ENCODE data around the gene PRPS1.
"Not testable (repeated sequence)": the region's sequence is repeated elsewhere in the genome, so short reads cannot be mapped to it uniquely, and the experiment has no call there.

The PRPS1 gene

DNA sequence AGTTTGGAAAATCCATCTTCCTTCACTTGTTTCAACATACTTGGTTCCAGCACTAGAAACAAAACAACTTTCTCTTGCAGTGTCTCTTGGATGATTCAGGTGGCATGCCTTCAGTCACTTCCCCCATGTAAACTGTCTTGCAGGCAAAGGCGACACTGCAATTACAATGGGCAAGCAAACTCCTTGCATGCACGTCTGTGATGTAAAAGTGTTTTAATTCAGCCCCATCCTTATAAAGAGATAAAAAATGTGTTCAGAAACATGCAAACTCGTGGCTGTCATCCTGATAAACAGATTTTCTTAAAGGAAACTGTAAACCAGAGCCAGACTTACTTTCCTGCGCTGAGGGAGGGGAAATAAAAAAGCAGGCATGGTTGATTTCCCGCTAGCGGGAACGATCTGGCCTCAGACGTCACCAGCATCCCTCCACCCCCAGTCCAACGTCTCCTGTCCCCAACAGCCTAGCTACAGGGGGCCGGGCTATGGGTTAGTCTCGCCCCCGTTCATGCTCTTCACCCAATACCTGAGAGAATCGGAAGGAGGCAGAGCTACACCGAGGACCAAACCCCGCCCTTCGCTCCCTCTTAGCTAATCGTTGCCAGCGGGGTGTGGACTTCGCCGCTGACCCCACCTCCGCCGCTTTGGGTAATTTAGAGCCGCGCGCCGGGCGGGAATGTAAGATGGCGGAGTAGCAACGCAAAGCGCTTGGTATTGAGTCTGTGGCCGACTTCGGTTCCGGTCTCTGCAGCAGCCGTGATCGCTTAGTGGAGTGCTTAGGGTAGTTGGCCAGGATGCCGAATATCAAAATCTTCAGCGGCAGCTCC is at the start of gene PRPS1:
PRPS1 (plus strand) TSS at position 673 of the 824 bp plus-strand sequence; CDS start at position 792, 119 bp downstream.
- DNase-seq, result peak; percentile 75

DNA sequence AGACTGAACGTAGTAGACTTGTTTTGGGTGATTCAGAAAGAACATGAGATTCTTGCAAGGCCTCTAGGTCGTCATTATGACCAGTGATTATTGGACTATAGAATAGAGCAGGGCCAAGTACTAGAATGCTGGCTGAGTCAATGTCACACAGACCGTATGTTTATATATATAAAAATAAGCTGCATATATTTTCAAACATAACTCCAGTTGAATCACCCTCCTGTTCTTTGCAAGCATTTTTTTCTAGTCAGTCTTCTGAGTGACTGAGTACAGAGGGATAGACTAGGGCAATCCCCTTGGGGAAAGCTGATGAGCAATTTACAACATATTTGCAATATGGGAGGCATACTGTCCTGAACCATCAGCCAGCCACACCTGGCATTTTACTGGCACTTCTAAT is 48.4 kb upstream of the PRPS1 start:
- no peak for DNase-seq

DNA sequence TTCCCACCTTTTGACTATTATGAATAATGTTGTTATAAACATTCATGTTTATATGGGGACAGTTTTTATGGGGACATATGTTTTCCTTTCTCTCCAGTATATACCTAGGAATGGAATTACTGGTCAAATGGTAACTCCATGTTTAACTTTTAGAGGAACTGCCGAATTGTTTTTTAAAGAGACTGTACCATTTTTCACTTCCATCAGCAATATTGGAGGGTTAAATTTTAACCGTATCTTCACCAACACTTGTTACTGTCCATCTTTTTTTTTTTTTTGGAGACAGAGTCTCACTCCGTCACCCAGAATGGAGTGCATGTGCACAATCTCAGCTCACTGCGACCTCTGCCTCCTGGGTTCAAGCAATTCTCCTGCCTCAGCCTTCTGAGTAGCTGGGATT is 46.4 kb upstream of the PRPS1 start:
- no peak for DNase-seq

DNA sequence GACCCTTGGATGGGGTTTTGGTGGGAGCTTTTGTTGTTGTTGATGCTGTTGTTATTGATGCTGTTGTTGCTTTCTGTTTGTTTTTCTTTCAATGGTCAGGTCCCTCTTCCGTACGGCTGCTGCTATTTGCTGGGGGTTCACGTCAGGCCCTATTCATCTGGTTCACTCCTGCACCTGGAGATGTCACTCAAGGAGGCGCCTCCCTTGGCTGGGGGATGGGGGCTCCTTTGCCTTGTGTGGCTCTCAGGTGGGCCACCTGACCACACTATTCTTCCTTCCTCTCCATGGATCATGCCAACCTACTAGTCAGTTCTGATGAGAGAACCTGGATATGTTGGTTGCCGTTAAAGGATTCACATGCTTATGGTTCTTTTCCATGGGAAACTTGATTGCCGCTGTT is 39.1 kb upstream of the PRPS1 start:
- no peak for DNase-seq

DNA sequence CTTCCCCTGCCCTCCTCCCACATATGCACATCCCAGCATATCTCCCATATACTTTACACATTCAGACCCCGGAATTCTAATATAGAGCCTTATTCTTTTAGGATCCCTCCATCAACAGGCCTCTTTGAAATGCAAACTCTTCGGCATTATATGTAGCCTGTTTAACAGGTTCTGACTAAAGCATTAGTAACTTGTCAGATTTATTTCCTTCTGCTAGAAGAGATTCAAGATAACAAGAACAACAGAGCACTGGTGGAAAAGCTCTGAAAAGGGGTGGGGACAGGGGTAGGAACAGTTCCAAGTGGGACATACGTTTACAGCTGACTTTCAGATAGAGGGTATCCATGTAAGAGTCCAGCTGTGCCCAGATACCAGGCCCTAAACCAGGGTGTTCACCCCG is 31.7 kb upstream of the PRPS1 start:
- no peak for DNase-seq

DNA sequence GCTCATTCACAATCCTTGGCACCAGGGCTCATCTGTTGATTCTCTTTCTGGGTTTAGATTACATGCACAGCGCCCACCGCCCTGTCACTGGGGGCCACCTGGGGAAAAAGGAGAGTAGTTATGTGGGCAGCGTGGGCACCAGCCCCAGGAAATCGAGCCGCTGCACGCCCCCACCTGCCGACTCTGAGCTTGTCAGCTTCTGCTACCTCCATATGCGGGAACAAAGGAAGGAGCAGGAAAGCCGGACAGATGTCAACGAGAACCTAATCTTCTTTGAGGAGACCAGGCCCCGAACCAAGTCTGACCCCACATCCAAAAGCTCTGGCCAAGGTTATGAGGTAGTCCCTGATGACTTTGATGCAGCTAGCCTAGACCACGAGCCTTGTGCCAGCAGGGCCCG is 31.0 kb upstream of the PRPS1 start:
- DNase-seq, result no peak

DNA sequence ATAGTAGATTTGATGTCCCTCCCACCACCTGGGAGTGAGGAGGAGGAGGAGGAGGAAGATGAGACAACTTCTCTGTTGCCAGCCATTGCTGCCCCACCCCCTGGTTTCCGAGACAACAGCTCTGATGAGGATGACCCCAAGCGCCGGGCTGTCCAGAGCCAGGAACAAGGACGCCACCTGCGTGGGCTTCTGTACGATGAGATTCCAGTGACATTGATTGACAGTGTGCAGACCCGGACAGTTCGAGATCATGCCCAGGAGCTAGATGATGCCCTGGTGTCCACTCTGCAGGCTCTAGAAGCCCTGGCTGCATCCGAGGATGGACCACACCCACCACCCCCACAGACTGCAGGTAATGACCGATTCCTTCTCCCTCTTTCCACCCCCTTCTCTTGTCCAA is 30.5 kb upstream of the PRPS1 start:
- no peak for DNase-seq

DNA sequence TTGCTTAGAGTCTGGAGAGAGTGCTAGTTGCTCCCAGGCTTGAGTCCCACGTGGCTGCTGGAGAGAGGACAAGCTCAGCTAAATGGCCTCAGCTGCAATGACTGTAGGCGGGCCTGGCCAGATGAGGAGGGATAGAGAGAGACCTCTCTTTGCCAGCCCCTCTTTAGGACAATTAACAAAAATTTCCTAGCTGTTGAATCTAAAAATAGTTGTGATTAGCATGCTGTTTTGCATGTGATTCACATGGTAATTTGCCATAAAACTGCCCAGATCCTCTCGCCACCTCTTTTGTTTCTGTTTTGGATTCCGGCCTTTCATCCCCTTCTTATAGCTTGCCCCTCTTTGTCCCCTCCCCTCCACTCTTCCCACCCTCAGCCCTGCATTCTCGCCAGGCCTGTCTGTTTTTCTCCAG is 28.9 kb upstream of the PRPS1 start:
- DNase-seq, result no peak

DNA sequence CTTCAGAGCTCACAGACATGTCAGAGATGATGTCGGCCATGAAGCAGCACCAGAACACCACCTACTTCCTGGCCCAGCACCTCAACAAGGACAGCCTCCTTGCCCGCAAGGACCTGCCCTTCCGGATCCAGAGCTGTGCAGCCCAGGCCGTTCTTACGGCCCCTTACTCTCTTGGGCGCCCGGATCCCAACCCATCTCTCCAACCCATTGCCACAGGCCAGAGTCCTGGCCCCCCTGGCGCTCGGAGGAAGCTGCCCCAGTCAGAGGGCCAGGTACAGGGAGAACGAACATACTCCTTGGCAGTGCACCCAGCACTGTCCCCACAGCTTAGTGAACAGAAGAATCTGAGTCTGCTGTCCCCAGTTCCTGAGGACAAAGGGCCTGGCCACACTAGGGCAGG is 27.9 kb upstream of the PRPS1 start:
- DNase-seq, result no peak

DNA sequence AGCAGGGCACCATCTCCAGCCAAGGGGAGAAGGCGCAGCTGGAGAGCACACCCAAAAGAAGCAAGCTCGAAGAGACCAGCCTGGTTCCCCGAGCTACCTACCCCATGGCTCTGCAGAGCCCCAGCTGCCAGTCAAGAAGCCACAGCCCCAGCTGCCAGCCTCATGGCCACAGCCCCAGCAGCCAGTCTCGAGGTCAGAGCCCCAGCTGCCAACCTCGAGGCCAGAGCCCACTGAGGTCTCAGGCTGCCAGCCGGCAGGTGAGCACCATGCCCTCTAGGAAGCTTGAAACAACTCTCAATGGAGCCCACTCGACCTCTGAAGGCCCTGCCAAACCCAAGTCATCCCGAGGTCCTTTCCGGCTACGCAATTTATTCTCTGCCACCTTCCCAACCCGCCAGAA is 27.0 kb upstream of the PRPS1 start:
- no peak for DNase-seq

DNA sequence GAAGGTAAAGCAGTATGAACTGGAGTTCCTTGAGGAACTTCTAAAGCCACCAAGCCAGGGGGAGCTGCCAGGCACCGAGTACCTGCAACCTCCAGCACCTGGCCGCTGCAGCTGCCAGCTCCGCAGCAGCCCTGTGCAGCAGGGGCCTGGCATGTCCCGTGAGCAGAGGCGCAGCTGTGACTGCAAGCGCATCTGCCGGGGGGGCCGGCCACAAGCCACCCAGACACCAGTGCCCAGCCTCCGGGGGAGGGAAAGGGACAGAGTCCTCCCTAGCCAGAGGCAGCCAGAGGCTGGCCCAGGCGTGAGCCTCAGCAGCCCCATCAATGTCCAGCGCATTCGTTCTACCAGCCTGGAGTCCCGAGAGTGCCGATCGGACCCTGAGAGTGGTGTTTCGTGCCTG is 26.6 kb upstream of the PRPS1 start:
- DNase-seq, result no peak

DNA sequence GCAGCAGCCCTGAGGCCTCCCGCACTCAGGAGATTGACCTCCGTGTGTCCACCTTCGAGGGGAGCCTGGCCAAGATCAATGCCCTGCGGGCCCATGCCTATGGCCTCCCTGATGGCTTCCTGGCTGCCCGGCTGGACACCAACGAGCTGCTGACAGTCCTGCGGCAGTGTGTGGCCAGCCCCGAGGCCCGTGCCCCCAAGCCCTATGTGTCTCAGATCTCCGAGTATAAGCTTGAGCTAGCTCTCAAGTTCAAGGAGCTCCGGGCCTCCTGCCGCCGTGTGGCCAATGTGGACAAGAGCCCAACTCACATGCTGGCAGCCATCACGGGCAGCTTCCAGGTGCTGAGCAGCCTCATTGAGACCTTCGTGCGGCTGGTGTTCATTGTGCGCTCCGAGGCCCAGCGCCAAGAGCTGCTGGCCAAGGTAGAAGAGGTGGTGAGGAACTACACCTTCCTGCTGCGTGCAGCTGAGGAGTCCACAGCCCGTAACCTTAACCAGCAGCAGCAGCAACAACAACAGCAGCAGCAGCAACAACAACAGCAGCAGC is 25.5 kb upstream of the PRPS1 start:
- no peak for DNase-seq

DNA sequence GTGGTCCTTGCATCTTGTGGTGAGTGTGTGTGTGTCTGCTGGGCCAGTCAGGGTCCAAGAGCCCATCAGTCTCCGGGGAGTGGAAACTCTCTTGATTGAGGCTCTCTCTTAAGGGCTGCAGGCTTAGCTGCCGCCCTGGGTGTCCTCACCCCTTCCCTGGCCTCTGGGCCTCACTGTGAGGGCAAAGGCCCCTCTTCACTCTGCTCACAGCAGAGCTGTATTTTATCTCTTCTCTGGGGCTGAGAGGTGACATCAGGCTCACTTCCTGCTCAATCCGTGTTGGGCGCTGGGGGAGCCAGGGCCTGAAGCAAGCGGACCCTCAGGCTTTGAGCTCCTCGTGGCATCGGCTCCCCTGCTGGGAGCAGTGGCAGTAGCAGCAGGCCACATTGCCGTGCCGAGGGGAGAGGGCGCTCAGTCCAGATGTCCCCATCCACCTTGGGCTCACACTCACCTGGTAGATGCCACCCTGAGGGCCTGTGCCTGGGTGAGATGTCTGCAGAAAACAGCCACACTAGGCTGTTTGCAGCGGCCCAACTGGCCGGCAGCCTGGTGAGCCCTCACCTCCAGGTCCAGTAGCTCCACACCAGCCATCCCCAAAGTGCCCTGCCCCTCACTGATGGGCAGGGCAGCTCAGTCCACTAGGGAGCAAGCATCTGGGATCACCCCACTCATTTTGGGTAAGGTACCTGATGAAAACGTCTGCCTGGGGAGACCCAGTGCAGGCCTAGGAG is 24.7 kb upstream of the PRPS1 start:
- DNase-seq, result no peak

DNA sequence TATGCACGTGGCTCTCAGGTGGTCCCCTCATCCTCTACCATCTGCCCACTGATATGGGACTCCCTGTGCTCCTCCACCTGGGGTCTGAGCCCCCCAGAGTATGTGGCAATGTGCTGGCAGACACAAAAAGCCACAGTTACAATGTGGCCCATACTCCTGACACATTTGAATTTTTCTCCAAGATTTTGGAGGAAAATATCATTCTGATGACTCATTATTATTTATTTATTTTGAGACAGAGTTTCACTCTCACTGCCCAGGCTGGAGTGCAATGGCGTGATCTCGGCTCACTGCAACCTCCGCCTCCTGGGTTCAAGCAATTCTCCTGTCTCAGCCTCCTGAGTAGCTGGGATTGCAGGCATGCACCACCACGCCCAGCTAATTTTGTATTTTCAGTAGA is 19.2 kb upstream of the PRPS1 start:
- DNase-seq, result not testable (repeated sequence)

DNA sequence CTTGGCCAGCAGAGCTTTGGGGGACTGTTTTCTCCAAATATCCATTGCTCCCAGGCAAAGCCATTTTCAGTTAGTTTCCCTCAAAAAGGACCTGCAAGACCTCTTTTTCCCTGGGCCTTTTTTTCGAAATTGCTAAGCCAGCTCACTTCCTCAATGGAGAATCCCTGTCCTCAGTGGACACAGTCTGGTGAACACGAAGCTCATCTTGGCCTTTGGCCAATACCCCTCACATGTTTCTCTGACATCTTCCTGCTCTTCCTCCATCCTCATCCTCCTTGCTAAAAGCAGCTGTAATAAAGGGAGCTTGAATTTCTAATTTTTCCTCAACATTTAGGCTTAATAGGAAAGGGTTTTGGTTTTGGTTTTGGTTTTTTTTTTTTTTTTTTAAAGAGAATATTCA is 17.6 kb upstream of the PRPS1 start:
- DNase-seq, result no peak

DNA sequence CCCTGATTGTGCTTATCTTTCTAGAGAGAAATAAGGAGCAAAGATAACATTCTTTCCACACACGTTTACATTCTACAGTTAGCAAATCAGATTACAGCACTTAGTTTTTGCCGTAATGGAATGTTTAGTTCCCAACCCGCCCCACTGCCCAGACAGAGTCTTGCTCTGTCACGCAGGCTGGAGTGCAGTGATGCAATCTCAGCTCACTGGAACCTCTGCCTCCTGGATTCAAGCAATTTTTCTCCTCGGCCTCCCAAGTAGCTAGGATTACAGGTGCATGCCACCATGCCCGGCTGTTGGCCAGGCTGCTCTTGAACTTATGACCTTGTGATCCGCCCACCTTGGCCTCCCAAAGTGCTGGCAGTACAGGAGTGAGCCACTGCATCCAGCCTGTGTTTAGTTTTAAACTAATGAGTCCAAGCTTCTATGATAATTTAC is 8.4 kb upstream of the PRPS1 start:
- no peak for DNase-seq

DNA sequence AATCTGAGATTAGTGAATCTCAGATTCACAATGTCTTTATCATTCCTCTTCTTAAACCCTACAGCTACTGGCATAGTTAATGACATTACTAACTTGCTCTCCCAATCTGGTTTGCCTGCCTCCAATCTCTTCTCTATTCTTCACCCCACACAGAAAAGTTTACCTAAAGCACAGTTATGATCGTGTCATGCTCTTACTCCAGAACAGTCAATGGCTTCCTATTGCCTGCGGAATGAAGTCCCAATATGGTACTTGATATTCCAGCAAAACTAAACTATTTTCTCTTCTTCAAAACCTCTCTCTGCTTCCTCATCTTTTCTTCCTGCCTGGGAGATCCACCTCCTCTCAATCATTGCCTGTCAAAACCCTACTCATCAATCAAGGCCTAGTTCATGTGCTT is 3.4 kb upstream of the PRPS1 start:
- DNase-seq, result no peak

DNA sequence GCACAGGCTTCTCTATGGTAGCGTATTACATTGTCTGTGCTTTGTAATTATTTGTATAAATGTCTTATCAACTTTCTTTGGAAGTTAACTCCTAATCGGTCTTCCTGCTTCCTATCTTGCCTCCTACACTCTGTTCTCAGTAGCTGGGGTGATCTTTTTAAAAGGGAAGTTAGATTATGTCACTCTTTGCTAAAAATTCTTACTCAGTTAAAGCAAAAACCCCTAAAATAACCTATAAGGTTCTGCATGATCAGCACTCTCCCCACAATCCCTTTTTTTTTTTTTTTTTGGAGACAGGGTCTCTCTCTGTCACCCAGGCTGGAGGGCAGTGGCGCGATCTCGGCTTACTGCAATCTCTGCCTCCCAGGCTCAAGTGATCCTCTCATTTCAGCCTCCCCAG is 2.6 kb upstream of the PRPS1 start:
- no peak for DNase-seq

DNA sequence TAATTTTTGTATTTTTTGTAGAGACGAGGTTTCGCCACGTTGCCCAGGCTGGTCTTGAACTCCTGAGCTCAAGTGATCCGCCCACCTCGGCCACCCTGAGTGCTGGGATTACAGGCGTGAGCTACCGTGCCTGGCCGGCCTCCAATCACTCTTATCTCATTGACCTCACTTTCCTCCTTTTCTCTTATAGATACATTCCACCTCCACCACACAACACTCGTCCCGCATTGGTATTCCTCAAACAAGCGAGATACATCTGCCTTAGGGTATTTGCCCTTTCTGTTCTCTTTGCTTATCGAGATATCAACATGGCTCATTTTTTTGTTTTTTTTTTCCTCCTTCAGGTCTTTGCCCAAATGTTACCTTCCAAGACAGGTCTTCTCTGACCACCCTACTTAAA is 1.8 kb upstream of the PRPS1 start:
- no peak for DNase-seq

DNA sequence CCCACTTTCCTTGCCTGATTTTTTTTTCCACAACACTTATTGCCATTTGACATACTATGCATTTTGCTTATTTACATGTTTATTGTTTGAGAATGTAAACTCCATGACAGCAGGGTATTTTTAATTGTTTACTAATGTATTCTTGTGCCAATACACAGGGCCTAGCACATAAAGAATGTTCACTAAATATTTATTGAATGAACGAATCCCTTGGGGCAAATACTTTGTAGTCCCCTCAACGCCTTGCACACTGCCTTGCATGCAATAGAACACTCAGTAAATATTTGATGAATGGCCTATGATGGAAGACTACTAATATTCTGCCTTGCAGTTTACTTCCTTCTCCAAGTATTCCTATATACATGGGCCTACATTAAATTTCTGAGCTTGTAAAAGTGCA is 1.4 kb upstream of the PRPS1 start:
- DNase-seq, result no peak

DNA sequence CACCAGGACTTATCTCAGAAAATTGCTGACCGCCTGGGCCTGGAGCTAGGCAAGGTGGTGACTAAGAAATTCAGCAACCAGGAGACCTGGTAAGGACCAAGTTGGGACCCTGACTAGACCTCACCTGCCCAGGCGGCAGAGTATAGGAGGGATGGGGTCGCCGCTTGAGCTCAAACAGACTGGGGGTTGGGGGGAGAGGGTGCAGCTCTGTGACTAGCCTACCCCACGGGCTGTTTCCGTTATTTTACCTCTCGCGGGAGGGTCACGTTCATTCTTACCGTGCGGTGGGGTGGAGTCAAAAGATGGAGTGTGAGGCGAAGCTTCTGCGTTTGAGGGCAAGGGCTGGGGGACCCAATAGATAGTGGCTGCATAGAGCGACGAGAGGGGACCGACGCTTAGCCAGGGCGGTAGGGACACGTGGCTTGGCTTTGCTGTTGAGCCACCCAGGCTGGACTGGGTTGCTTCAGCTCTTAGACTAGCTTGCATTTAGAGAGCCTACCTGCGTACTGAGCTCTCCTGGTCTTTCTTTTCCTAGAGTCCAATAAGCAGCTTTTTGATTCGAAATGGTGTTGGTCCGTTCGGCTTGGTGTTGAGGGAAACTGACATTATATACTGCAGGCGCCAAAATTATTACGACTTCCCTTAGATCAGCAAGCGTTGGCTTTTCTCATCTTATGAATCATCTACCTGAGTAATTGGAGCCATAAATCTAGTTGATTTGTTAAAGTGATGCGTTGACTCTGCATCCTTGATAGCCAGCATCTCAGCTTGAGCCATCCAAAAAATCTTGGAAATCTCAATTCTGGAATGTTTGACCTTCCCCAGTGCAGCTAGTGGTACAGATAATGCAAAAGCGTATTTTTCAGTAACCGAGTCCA is 591 bp downstream of the PRPS1 start:
- peak; percentile 13 for DNase-seq

DNA sequence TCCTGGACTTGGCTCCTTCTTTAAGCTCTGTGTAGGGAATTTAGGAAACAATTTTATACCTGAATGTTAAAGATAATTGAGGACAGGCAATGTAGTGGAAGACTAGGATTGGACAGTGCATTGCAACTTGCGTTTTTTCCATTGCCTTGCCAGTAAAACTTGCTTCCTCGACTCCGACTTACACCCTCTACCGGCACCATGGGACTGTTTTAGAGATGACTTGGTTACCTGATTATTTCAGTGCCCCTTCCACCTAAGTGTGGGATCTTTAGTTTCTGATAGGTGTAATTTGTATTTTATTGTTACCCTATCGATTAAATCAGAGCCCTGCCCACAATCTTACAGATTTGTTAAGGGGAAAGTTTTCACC is 1.2 kb downstream of the PRPS1 start:
- DNase-seq, result no peak

DNA sequence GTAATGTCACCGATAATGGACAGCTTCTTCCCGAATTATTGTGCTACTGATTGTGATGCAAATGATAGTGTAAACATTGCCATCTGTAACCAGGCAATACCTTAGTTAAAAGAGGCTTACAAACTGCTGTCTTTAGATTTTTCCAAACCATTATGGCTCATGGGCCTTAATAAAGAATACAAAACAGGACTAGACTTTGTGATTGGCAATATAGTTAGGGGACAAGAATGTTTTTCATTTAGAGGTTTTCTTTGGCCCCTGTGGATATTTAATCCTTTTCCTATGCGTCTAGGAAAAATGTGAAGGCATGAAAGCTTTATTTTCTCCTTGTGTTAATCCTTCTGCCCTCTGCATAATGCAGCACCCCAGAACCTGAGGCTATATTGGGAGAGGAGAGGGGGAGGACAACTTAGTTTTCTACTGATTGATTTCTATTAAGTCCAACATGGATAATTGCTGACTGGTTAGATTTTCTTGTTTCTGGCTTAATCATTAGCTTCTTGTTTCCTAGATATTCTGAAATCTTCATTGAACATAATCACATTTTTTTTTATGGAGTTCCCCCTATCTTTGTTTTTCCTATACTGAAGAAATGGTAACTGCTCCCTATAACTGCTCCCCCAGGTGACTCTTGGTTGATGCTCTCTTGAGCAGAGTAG is 1.9 kb downstream of the PRPS1 start:
- no peak for DNase-seq
